Measurements from ENCODE around the gene MTFR1L. TPM values are rescaled to one million over a fixed set of nuclear protein-coding genes. Genes with fewer than 3 reads are reported as not detected.
A peak's percentile ranks its signal among the peaks of the same experiment; 100 is the strongest.

Gene MTFR1L
- total RNA-seq, 1 donor = 55.2 TPM

- peak; percentile 77 to 92 (median 89) for DNase-seq (ENCODE audit: low read depth in 2 of 3, low spot score in 2 of 3)
Measured at GRCh38 chr1:25858906-25859789, 39.4 kb downstream of the MTFR1L start, which contains the start of gene AUNIP. AUNIP (minus strand) TSS chr1:25859457; CDS start chr1:25859357, 100 bp downstream.

GRCh38 chr1:25861316-25862286, 41.8 kb downstream of the MTFR1L start:
- DNase-seq (ENCODE audit: low read depth in 2 of 3, low spot score in 2 of 3) = peak in 1 of 3 donors; percentile 45

DNA sequence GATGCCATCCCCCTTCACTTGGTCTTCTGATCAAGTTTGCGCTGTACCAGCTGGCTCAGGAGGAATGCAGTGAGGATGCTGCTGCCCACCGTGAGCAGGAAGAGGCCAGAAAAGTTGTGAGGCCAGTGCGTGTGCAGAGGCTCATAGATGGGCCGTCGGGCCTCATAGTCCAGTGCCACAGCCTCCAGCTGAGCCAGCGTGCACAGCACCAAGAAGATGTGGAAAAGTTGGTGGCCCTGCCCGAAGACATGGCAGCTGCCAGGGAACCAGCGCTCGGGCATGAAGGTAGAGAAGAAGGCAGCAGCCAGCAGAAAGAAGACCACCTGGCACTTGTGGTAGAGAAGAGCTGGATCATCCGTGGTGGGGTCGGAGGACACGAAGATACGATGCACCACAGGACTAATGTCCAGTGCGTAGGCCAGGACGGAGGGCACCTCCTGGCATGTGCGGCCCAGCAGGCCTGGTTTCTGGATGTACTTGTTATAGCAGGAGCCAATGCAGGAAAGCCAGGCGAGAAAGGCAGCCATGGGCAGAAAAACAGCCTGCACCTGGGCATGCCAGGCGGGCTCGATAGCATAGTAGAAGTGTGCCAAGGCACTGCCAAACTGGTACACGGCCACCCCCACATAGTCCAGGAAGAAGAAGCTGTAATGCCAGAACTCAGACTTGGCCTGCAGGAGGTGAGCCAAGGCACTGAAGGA, 43.2 kb downstream of the MTFR1L start:
- DNase-seq (ENCODE audit: low read depth in 2 of 3, low spot score in 2 of 3) = no peak

DNA sequence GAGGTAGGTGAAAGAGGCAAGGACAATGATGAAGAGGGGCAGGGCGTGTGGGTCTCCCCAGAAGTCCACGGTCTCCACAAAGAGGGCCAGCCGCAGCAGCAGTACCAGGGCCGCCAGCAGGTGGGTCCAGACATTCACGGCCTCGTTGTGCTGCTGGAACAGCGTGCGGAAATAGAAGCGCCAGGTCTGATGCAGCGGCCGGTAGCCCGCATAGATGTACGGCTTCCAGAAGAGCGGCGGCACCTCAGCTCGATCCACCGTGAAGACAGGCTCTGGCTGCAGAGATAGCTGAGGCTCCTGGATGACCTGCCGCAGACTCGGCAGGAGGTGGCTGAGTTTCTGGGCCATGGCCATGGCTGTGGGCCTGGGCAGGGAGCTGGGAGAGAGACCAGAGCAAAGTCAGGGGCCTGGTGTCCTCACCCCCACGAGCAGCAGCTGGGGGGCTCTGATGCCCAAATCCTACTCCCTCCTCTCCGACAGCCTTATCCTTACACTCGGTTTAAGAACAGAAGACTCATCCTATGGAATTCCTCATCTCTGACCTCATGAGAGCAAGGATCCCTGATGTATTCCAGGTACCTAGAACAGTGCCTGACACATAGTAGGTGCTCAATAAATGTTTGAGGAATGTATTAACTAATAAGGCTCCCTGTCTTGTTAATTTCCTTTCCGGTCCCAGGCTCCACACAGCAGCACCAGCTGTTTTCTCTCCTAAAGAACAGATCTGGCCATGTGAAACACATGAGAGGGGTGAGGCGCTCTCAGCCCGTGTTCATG, 43.9 kb downstream of the MTFR1L start:
- DNase-seq (ENCODE audit: low read depth in 2 of 3, low spot score in 2 of 3) = no peak

DNA sequence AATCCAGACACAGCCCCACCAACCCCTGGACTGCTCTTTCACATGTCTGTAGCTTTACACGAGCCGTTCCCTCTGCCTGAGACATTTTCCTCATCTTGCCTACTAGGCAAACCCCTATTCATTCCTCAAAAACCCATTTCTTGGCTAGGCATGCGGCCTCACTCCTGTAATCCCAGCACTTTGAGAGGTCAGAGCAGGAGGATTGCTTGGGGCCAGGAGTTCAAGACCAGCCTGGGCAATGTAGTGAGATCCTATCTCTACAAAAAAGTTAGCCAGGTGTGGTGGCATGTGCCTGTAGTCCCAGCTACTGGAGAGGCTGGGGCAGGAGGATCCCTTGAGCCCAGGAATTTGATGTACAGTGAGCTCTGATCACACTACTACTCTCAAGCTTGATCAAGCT, 44.7 kb downstream of the MTFR1L start:
- DNase-seq (ENCODE audit: low read depth in 2 of 3, low spot score in 2 of 3) = no peak

DNA sequence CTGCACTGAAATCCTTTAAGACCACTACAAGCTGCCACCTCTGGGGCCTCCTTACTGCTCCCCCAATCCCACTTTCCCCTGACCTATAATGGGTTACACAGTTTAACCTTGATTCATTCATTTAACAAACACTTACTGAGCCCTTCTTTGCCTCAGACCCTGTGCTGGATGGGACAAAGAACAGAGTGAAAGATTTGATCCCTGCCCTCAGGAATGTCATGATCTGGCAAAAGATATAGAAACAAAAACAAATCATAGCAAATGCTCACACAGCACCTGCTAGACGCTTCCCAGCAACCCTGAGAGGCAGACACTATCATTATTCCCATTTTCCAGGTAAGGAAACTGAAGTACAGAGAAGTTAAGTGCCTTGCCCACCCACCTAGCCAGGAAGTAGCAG, 46.5 kb downstream of the MTFR1L start:
- DNase-seq (ENCODE audit: low read depth in 2 of 3, low spot score in 2 of 3) = no peak

DNA sequence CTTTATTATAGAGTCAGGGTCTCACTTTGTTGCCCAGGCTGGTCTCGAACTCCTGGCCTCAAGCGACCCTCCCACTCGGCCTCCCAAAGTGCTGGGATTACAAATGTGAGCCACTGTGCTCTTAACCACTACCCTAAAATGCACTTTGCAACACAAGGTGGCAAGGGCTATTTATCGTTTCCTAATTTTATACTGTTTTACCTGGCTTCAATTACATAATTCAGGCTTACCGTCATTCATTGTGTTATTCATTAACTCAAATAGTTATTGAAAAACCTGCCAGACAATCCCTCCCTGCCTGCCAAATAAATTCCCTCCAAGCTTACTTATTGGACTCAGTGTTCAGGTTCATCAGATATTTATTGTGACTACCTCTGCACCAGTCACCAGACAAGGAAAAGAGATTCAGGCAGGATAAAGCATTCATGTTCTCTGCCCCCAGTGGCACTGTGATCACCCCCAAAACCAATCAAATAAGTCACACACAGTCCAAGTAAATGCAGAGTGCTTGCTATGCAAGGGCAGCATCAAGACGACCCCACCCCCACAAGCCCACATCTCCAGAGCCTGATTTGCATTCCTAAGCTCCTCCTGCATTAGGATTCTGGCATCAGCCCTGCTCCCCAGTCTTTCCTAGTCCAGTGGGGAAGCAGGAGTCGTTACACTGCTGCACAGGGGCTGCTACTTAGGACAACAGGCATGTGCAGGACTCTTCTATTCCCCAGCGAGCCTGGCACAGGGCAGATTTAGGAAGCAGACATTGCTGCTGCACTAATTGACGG, 47.6 kb downstream of the MTFR1L start:
- DNase-seq (ENCODE audit: low read depth in 2 of 3, low spot score in 2 of 3) = no peak

GRCh38 chr1:25869909-25870606, 50.3 kb downstream of the MTFR1L start:
- DNase-seq (ENCODE audit: low read depth in 2 of 3, low spot score in 2 of 3) = no peak

- DNase-seq (ENCODE audit: low read depth in 2 of 3, low spot score in 2 of 3) = no peak
Measured at GRCh38 chr1:25870614-25871013, 50.9 kb downstream of the MTFR1L start.

- DNase-seq (ENCODE audit: low read depth in 2 of 3, low spot score in 2 of 3) = no peak
Measured at GRCh38 chr1:25871086-25871703, 51.4 kb downstream of the MTFR1L start.

GRCh38 chr1:25871704-25872494, 52.1 kb downstream of the MTFR1L start:
- no peak for DNase-seq (ENCODE audit: low read depth in 2 of 3, low spot score in 2 of 3)

DNA sequence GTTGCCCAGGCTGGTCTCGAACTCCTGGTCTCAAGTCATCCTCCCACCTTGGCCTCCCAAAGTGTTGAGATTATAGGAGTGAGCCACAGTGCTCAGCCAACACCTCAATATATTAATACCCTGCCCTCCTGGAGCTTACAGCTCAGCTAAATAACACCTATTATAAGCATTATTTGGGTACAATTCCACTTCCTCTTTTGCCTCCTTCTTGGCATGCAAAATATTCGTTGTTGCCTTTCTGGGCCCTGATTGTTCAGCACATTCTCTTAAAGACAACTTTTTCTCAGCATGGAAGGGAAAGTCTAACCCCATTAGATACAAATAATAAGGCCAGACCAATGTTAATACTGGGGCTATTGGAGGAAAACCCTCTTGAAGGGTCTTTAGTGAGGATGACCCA, 53.0 kb downstream of the MTFR1L start:
- DNase-seq (ENCODE audit: low read depth in 2 of 3, low spot score in 2 of 3) = peak in 1 of 3 donors; percentile 41

GRCh38 chr1:25873120-25873519, 53.4 kb downstream of the MTFR1L start:
- no peak for DNase-seq (ENCODE audit: low read depth in 2 of 3, low spot score in 2 of 3)

GRCh38 chr1:25874209-25874608, 54.5 kb downstream of the MTFR1L start:
- no peak for DNase-seq (ENCODE audit: low read depth in 2 of 3, low spot score in 2 of 3)

GRCh38 chr1:25874635-25875153, 54.9 kb downstream of the MTFR1L start:
- no peak for DNase-seq (ENCODE audit: low read depth in 2 of 3, low spot score in 2 of 3)

- DNase-seq (ENCODE audit: low read depth in 2 of 3, low spot score in 2 of 3) = peak in 2 of 3 donors; percentile 67
Measured at GRCh38 chr1:25875154-25875855, 55.6 kb downstream of the MTFR1L start, which contains the start of gene PAQR7. PAQR7 (minus strand) TSS chr1:25875708; CDS start chr1:25863839, 11,869 bp downstream.

All from hematopoietic multipotent progenitor cell (in vitro differentiated cells).